Measurements from ENCODE around the gene PDZRN3.

PDZRN3 gene

DNA sequence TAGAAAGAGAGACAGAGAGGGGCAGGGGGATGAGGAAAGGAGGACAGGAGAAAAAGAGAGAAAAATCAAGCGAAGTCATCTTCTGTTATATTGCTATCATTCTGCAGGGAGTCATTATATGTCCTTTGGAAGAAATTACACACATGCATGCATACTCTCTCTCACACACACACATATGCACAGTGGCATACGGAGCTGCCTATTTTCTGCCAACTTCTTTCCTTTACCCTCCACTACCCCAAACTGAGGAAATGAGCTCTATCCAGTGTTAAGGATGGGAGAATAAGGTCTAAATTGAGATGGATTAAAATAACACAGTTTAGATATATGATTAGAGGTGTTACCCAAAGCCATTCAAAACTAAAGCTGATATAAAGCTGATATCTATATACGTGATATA, 48.8 kb downstream of the PDZRN3 start:
- no peak for TF ChIP-seq CTCF (IDR thresholded peaks at IDR 0.05)

GRCh38 chr3:73575519-73575918, 49.2 kb downstream of the PDZRN3 start:
- no peak for TF ChIP-seq CTCF (IDR thresholded peaks at IDR 0.05)

- TF ChIP-seq CTCF (IDR thresholded peaks at IDR 0.05): no peak
Measured at GRCh38 chr3:73573204-73573603, 51.5 kb downstream of the PDZRN3 start.

GRCh38 chr3:73572368-73572767, 52.4 kb downstream of the PDZRN3 start:
- TF ChIP-seq CTCF (IDR thresholded peaks at IDR 0.05): no peak

GRCh38 chr3:73571238-73571794, 53.4 kb downstream of the PDZRN3 start:
- no peak for TF ChIP-seq CTCF (IDR thresholded peaks at IDR 0.05)

- TF ChIP-seq CTCF (IDR thresholded peaks at IDR 0.05): no peak
Measured at GRCh38 chr3:73569246-73569760, 55.4 kb downstream of the PDZRN3 start.

GRCh38 chr3:73568371-73568862, 56.3 kb downstream of the PDZRN3 start:
- TF ChIP-seq CTCF (IDR thresholded peaks at IDR 0.05): no peak
